Kidney epithelial cell (primary cell): ENCODE data around the gene JAK1. TPM values are rescaled to one million over a fixed set of nuclear protein-coding genes. Genes with fewer than 3 reads are reported as not detected.

Experiments used
- DNase-seq: peaks from one replicate; pipeline ENCODE4 v3.0.0-alpha.2; 2010; ENCODE audit warnings: low read depth
- H3K27me3 ChIP-seq: 2 replicates; pipeline ENCODE4 v1.6.0; 2011; ENCODE audit warnings: low read length; ENCODE audit not compliant: control insufficient read depth, insufficient read depth
- H3K36me3 ChIP-seq: 2 replicates; pipeline ENCODE4 v1.5.1; 2011; ENCODE audit warnings: low read length; ENCODE audit not compliant: control insufficient read depth, insufficient read depth
- H3K4me3 ChIP-seq: 2 replicates; pipeline ENCODE4 v1.5.1; 2011; ENCODE audit warnings: low read depth, mild to moderate bottlenecking, control low read depth, low read length
- total RNA-seq: library from RNA; depleted of rRNA; stranded (reverse); fragments of >200 nt; gene quantifications from 2 replicates; pipeline ENCODE4 v1.2.3, GENCODE V29; 2015
- TF ChIP-seq, protein P1 (sequence below): IDR thresholded peaks from 2 replicates; pipeline ENCODE4 v1.5.1; 2011; ENCODE audit warnings: mild to moderate bottlenecking, moderate library complexity, low read length, control low read depth, inconsistent platforms; ENCODE audit not compliant: insufficient read depth, poor library complexity, severe bottlenecking

Gene JAK1
- total RNA-seq, 1 donor from 2014 or later, result 138 TPM

DNA sequence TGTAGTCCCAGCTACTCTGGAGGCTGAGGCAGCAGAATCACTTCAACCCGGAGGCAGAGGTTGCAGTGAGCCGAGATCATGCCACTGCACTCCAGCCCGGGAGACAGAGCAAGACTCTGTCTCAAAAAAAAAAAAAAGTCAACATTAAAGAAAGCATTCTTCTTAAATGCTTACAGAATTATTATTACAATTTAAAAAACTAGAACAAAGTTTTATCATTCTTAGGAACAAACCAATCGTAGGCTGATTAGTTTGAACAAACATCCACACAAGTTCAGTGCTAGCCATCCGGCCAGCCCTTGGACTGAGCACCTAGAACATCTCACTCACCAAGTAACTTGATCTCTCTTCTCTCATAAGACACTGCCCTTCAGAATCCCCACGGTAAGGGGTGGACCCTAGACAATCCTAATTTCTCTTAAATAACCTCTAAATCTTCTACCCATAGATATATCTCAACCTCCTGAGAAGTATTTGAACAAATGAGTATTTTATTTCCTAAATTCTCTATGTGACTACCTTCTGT lies 16.0 kb downstream of the JAK1 start:
- Histone ChIP-seq H3K27me3 (no peaks in the 10 kb centered on the region), H3K36me3 (no peaks in the 10 kb centered on the region), H3K4me3 (no peak overlapping the region)
- DNase-seq, result no peak
- TF ChIP-seq, protein P1, sequence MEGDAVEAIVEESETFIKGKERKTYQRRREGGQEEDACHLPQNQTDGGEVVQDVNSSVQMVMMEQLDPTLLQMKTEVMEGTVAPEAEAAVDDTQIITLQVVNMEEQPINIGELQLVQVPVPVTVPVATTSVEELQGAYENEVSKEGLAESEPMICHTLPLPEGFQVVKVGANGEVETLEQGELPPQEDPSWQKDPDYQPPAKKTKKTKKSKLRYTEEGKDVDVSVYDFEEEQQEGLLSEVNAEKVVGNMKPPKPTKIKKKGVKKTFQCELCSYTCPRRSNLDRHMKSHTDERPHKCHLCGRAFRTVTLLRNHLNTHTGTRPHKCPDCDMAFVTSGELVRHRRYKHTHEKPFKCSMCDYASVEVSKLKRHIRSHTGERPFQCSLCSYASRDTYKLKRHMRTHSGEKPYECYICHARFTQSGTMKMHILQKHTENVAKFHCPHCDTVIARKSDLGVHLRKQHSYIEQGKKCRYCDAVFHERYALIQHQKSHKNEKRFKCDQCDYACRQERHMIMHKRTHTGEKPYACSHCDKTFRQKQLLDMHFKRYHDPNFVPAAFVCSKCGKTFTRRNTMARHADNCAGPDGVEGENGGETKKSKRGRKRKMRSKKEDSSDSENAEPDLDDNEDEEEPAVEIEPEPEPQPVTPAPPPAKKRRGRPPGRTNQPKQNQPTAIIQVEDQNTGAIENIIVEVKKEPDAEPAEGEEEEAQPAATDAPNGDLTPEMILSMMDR, result no peak

DNA sequence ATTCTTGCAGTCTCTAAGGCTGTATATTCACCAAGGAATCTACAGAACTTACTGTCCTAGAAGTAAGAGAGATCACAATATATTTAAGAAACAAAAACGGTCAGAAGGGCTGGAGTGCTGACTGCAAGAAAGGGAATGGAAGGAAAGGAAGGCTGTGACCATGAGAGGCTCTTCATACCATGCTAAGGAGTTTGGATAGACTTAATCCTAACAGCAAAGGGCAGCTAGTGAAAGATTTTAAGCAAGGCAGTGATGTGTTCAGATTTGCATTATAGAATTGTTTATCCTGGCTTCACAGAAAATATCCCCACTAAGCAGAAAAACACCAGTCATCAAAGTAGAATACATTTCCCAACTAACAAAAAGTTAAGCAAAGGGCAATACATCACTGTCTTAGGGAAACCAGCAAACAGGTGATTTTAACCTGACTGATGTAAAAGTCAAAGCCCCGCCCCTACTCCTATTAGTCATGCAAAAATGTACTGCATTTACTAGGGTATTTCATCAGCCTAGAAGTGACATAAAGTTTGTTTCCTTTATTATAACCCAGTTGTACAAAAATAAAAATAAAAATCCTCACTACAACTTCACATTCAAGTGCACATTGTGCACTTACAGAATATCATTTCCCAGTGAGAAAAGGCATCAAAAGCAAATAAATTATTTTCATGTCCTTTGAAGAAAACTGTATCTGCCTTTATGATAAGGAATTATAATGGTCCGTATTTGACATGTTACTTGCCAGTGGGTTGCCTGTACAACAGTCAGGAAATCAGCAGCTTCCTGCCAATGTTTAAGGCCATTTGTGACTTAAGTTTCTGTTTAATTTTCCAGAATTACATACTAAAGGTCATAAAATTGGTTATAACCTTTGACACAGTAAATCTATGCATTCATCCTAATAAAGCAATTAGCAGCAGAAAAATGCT lies 17.2 kb downstream of the JAK1 start:
- no peaks in the 10 kb centered on the region for H3K36me3 ChIP-seq
- no peak overlapping the region for H3K4me3 ChIP-seq
- DNase-seq, result no peak
- H3K27me3 ChIP-seq, result no peaks in the 10 kb centered on the region
- TF ChIP-seq, protein P1, result no peak

DNA sequence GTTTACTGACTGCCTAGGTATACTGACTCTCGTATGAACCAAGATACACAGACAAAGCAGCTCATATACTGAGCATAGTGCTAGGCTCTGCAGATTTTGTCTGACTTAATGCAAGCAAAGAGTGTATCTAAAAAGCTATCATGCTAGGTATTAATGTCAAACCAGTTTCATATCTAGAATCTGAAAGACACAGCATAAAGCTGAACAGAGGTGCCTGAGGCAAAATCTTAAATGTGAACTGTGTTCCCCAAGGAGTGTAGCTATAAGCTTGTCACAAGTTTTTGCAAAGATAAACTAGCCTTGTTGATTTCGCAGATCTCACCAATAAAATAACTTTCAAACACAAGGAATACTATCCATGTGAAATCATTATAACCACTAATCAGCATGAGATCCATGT lies 18.1 kb downstream of the JAK1 start:
- Histone ChIP-seq H3K27me3 (no peaks in the 10 kb centered on the region), H3K4me3 (no peak overlapping the region), H3K36me3 (no peaks in the 10 kb centered on the region)
- TF ChIP-seq, protein P1, result no peak
- DNase-seq, result no peak

DNA sequence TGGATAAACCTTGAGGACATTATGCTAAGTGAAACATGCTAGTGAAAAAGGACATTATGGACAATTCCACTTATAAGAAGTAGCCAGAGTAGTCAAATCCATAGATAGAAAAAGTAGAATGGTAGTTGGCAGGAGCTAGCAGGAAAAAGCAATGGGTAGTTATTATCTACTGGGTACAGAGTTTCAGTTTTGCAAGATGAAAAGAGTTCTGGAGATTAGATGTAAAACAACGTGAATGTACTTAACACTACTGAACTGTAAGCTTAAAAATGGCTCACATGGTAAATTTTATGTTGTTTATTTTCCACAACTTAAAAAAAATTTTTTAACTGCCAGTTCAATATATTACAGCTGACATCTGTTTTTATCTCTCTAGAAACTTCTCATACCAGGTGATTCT lies 19.4 kb downstream of the JAK1 start:
- no peak overlapping the region for H3K4me3 ChIP-seq
- no peaks in the 10 kb centered on the region for H3K27me3 ChIP-seq
- TF ChIP-seq, protein P1, result no peak
- no peaks in the 10 kb centered on the region for H3K36me3 ChIP-seq
- DNase-seq, result no peak

DNA sequence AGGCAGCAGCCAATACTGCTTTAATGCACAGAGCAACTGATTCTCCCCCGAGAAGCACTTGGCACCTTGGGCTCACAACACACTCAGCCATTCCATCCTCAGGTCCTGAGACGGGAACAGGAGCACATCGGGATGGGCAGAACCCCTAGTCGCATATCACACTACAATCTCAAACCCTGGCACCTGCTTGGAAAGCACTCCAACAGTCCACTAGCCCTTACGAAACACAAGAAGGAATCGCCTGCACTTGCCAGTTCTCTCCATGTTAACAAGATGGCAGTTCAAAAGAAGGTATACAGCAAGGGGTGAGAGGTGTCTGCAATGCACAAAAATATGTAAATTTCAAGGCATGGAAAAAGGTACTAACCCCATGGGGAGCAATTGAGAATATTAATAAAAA lies 21.4 kb downstream of the JAK1 start:
- no peak for DNase-seq
- Histone ChIP-seq H3K36me3 (no peaks in the 10 kb centered on the region), H3K27me3 (no peaks in the 10 kb centered on the region), H3K4me3 (no peak overlapping the region)
- TF ChIP-seq, protein P1, result no peak

DNA sequence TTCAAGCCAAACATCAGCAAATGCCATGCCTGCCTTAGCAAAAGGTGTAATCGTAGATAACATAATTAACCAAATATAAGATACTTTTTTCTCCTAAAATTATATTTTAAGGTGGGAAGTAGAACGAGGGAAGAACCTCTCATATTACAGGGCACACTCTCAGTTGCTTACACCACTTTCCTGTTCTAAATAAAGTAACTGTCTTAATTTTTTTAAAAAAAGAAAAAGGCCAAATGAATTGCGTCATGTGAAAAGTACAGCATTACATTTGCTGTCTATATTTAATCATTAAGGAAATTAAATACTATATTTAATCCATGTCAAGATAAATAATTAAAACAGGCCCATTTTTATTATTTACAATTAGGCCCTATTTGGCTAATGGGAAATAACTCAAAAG lies 23.7 kb downstream of the JAK1 start:
- H3K36me3 ChIP-seq, result no peaks in the 10 kb centered on the region
- no peaks in the 10 kb centered on the region for H3K27me3 ChIP-seq
- no peak overlapping the region for H3K4me3 ChIP-seq
- TF ChIP-seq, protein P1, result no peak
- no peak for DNase-seq
